Lung (tissue), 12 donors: ENCODE measurements around the gene KHDC1L. TPM values are rescaled to one million over a fixed set of nuclear protein-coding genes. Genes with fewer than 3 reads are reported as not detected.
"Not testable (repeated sequence)": the region's sequence is repeated elsewhere in the genome, so short reads cannot be mapped to it uniquely, and the experiment has no call there.

ENCODE experiments used
- ATAC-seq: fragments of 200-7000 bp; cut with Tn5 transposase; one replicate; pipeline ENCODE4 v1.9.1; 2020; ENCODE audit warnings: moderate number of reproducible peaks; ENCODE audit not compliant: insufficient read depth, low FRiP score
- DNase-seq, 3 donors: peaks; one replicate each; pipeline ENCODE4 v3.0.0-alpha.2; 2013 to 2017
- H3K27ac ChIP-seq, 2 donors: one replicate each; pipeline ENCODE4 v1.5.1; 2013; ENCODE audit warnings: mild to moderate bottlenecking in 2 of 2, moderate library complexity in 2 of 2, control low read depth in 1 of 2, inconsistent platforms in 1 of 2, low read depth in 1 of 2, low read length in 1 of 2
- H3K27me3 ChIP-seq, 3 donors: one replicate each; pipeline ENCODE4 v1.5.1; 2013; ENCODE audit warnings: low read length in 2 of 3; ENCODE audit not compliant: control insufficient read depth in 3 of 3, insufficient read depth in 3 of 3
- H3K36me3 ChIP-seq, 4 donors: one replicate each; pipeline ENCODE4 v1.5.1; 2013; ENCODE audit warnings: low read length in 4 of 4, mild to moderate bottlenecking in 1 of 4, moderate library complexity in 1 of 4; ENCODE audit not compliant: control insufficient read depth in 4 of 4, insufficient read depth in 4 of 4
- H3K4me1 ChIP-seq, 5 donors: one replicate each; pipeline ENCODE4 v1.5.1; 2013; ENCODE audit warnings: low read length in 5 of 5, mild to moderate bottlenecking in 2 of 5, moderate library complexity in 1 of 5; ENCODE audit not compliant: control insufficient read depth in 5 of 5, insufficient read depth in 5 of 5
- H3K4me3 ChIP-seq: one replicate; pipeline ENCODE4 v1.5.1; 2013; ENCODE audit warnings: mild to moderate bottlenecking, control low read depth, moderate library complexity
- H3K9ac ChIP-seq, 2 donors: one replicate each; pipeline ENCODE4 v1.5.1; 2013; ENCODE audit warnings: low read length in 2 of 2, control low read depth in 1 of 2; ENCODE audit not compliant: insufficient read depth in 1 of 2
- H3K9me3 ChIP-seq, 4 donors: one replicate each; pipeline ENCODE4 v1.5.1; 2013; ENCODE audit warnings: low read length in 3 of 4, mild to moderate bottlenecking in 1 of 4, moderate library complexity in 1 of 4; ENCODE audit not compliant: control insufficient read depth in 4 of 4, insufficient read depth in 3 of 4
- WGBS, 2 donors: extraction: QIAGEN DNeasy Blood & Tissue Kit; methylation state at CpG; one replicate each; pipeline ENCODE4 v1.1.7; 2013; 5-methylcytosine and 5-hydroxymethylcytosine counted together
- polyA plus RNA-seq, 2 donors: library from polyadenylated mRNA; stranded (reverse); fragments of 200-250 nt; gene quantifications; one replicate each; pipeline ENCODE4 v1.2.1, GENCODE V29; 2013
- total RNA-seq, 2 donors: library from RNA; depleted of rRNA in 1 of 2; stranded (reverse); fragments of >200 nt in 1 of 2; gene quantifications; one replicate each; pipeline ENCODE4 v1.2.1, GENCODE V29; 2014 to 2021
- TF ChIP-seq, protein P1 (sequence below): IDR thresholded peaks from 2 replicates; pipeline ENCODE4 v1.5.1; 2012; ENCODE audit warnings: mild to moderate bottlenecking; ENCODE audit errors: control extremely low read depth, extremely low read depth
- donor health status: control.
- donor health status: control.
- donor health status: Bipolar disorder and iron deficiency.
- donor health status: healthy.
- donor health status: DM: yes; HTN: yes; CAD: no.

The KHDC1L gene
- total and polyA plus RNA-seq, 4 donors: 0.31 TPM; not detected in 3

DNA sequence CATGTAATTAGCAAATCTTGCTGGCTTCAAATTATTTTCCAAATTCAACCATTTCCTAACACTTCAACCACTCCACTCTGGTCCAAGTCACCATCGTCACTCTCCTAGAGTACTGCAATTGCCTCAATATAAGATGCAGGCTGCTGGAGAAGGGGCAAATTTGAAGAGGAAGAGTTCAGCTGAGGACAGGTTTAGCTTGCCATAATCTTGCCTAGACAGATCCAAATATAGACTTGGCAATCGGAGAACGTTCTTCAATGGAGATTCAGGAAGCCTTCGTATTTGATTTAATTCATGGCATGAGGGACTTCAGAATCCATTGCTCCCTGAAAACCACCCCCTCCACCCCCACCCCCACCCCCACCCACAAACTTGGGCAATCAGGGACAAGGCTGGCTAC lies 15.4 kb upstream of the KHDC1L start:
- WGBS, 2 donors: 79 to 85% methylated on average over 4 of the region's 4 CpGs
- TF ChIP-seq, protein P1, sequence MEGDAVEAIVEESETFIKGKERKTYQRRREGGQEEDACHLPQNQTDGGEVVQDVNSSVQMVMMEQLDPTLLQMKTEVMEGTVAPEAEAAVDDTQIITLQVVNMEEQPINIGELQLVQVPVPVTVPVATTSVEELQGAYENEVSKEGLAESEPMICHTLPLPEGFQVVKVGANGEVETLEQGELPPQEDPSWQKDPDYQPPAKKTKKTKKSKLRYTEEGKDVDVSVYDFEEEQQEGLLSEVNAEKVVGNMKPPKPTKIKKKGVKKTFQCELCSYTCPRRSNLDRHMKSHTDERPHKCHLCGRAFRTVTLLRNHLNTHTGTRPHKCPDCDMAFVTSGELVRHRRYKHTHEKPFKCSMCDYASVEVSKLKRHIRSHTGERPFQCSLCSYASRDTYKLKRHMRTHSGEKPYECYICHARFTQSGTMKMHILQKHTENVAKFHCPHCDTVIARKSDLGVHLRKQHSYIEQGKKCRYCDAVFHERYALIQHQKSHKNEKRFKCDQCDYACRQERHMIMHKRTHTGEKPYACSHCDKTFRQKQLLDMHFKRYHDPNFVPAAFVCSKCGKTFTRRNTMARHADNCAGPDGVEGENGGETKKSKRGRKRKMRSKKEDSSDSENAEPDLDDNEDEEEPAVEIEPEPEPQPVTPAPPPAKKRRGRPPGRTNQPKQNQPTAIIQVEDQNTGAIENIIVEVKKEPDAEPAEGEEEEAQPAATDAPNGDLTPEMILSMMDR: no peak
- H3K36me3 ChIP-seq: no peaks in the 10 kb centered on the region
- H3K27me3 ChIP-seq: no peaks in the 10 kb centered on the region
- H3K4me3 ChIP-seq: no peak overlapping the region
- H3K4me1 ChIP-seq: no peaks in the 10 kb centered on the region
- ATAC-seq: no peak
- no peak for DNase-seq
- no peak overlapping the region for H3K27ac ChIP-seq
- no peaks in the 10 kb centered on the region for H3K9me3 ChIP-seq
- no peak overlapping the region for H3K9ac ChIP-seq

DNA sequence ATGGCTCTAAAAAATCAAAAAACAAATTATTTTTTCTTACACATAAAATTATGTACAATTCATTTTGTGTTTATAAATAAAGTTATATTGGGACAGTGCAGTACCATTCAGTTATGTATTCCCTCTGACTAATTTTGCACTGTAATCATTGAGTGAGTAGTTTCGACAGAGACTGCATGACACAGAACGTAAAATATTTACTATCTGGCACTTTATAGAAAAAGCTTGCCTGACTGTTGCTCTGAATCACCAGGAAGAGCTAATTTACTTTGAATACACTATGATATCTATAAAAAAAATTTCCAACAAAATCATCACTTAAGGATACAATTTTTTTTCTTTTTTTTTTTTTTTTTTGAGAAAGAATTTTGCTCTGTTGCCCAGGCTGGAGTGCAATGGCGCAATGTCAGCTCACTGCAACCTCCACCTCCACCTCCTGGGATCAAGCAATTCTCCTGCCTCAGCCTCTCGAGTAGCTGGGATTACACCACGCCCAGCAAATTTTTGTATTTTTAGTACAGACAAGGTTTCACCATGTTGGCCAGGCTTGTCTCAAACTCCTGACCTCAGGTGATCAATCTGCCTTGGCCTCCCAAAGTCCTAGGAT lies 11.0 kb upstream of the KHDC1L start:
- no peak overlapping the region for H3K4me3 ChIP-seq
- H3K9ac ChIP-seq: no peak overlapping the region
- no peaks in the 10 kb centered on the region for H3K4me1 ChIP-seq
- H3K27me3 ChIP-seq: no peaks in the 10 kb centered on the region
- H3K9me3 ChIP-seq: no peaks in the 10 kb centered on the region
- ATAC-seq (no peak), DNase-seq (no peak)
- no peaks in the 10 kb centered on the region for H3K36me3 ChIP-seq
- WGBS, 2 donors: 90 to 93% methylated on average over 5 of the region's 5 CpGs
- TF ChIP-seq, protein P1: no peak
- H3K27ac ChIP-seq: no peak overlapping the region

DNA sequence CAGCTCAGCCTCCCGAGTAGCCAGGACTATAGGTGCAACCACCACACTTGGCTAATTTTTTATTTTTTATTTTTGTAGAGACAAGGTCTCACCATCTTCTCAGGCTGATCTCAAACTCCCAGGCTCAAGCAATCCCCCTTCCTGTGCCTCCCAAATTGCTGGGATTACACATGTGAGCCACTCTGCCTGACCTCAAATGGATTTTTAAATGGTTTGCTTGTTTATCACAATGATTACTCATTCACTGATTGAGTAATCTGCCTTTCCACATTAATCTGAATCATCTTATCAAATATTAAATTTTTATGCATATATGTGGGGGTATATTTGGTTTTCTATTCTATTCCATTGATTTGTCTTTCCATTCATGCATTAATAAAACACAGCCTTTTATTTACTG lies 9.4 kb upstream of the KHDC1L start:
- no peak for ATAC-seq

DNA sequence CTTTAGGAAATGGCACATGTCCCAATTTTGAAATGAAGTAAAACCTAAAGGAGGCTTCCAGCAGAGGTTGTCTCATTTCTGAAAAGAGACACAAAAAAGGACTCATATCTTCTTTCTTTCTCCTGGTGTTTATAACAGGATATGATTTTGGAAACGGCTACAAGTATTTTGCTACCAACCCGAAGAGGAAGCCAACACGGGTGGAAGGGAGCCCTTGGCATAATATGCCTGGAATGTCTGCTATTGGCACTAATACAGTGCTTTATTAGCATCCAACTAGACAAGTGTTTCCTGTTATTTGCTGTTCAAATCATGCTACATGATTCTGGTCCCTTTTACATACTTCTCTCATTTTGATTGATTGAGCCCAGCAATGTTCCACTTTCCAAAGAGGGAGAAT lies 8.7 kb upstream of the KHDC1L start:
- DNase-seq, H3K4me1 ChIP-seq, H3K27me3 ChIP-seq, H3K4me3 ChIP-seq, H3K27ac ChIP-seq, ATAC-seq, H3K9ac ChIP-seq, H3K36me3 ChIP-seq, H3K9me3 ChIP-seq: not testable (repeated sequence)
- 24 to 47% methylated on average over 3 of the region's 3 CpGs for WGBS, 2 donors

More for the DNA sequence above, 9.4 kb upstream of the KHDC1L start:
- no peak overlapping the region for H3K9ac ChIP-seq
- DNase-seq: no peak
- no peak overlapping the region for H3K4me3 ChIP-seq
- H3K36me3 ChIP-seq: no peaks in the 10 kb centered on the region
- no peaks in the 10 kb centered on the region for H3K9me3 ChIP-seq
- TF ChIP-seq, protein P1: no peak
- H3K4me1 ChIP-seq: no peaks in the 10 kb centered on the region
- H3K27me3 ChIP-seq: no peaks in the 10 kb centered on the region
- no peak overlapping the region for H3K27ac ChIP-seq
- 88 to 92% methylated on average over 1 of the region's 1 CpG for WGBS, 2 donors
